ENCODE measurements around the gene COA8. TPM values are rescaled to one million over a fixed set of nuclear protein-coding genes. Genes with fewer than 3 reads are reported as not detected.

COA8 gene
- total and polyA plus RNA-seq, 8 donors: 17.0 to 31.7 (median 26.5) TPM

GRCh38 chr14:103528587-103529382 lies 34.0 kb upstream of the COA8 start, which contains the start of gene TRMT61A:
Gene TRMT61A (plus strand): TSS chr14:103529196. CDS start chr14:103529979, 783 bp downstream.
- no peak for FAIRE-seq
- TF ChIP-seq CTCF (IDR thresholded peaks at IDR 0.05): no peak
- intact Hi-C loops (cut with DNase I): no loop called here
- no peaks in the 10 kb centered on the region for H3K36me3 ChIP-seq
- H3K4me1 ChIP-seq: peaks cover 6 to 32% (median 8%) of the 10 kb centered on the region in 3 donors
- ATAC-seq: peak; percentile 92 to 95 (median 94)
- H3K27ac ChIP-seq: peak within 1 kb of the TSS; percentile 68 to 90 (median 78)
- WGBS, 2 donors: 1 to 2% methylated on average over 68 to 69 of the region's 70 CpGs
- no peaks in the 10 kb centered on the region for H3K27me3 ChIP-seq
- DNase-seq: peak; percentile 93 to 96 (median 94)
- H3K9me3 ChIP-seq: no peaks in the 10 kb centered on the region
- peak within 1 kb of the TSS; percentile 73 to 100 (median 94) for H3K4me3 ChIP-seq

GRCh38 chr14:103529383-103530365 lies 33.1 kb upstream of the COA8 start:
- 40 to 48% methylated on average over 38 to 42 of the region's 42 CpGs for WGBS, 2 donors
- DNase-seq (peak in 2 of 6 donors; percentile 44 to 72), FAIRE-seq (no peak), ATAC-seq (no peak)
- H3K4me1 ChIP-seq: peaks cover 6 to 30% (median 7%) of the 10 kb centered on the region in 3 donors
- no peaks in the 10 kb centered on the region for H3K27me3 ChIP-seq
- no peaks in the 10 kb centered on the region for H3K9me3 ChIP-seq
- TF ChIP-seq CTCF (IDR thresholded peaks at IDR 0.05): no peak
- peak overlapping the region; percentile 68 to 90 (median 78) for H3K27ac ChIP-seq
- intact Hi-C loops (cut with DNase I): no loop called here
- H3K4me3 ChIP-seq: peak overlapping the region; percentile 73 to 100 (median 94)
- H3K36me3 ChIP-seq: no peaks in the 10 kb centered on the region

- Histone ChIP-seq H3K27me3 (no peaks in the 10 kb centered on the region), H3K4me1 (peaks cover 0 to 25% (median 6%) of the 10 kb centered on the region in 3 donors), H3K9me3 (no peaks in the 10 kb centered on the region), H3K36me3 (no peaks in the 10 kb centered on the region), H3K4me3 (peak overlapping the region in 1 of 4 donors; percentile 100), H3K27ac (no peak overlapping the region)
- FAIRE-seq: no peak
- WGBS, 2 donors: 50 to 55% methylated on average over 7 of the region's 7 CpGs
- ATAC-seq: no peak
- intact Hi-C loops (cut with DNase I): no loop called here
- DNase-seq: peak in 2 of 6 donors; percentile 40 to 49
- no peak for TF ChIP-seq CTCF (IDR thresholded peaks at IDR 0.05)
Measured at GRCh38 chr14:103530390-103530789, 32.4 kb upstream of the COA8 start.

- peak in 1 of 6 donors; percentile 50 for DNase-seq
- no peak for FAIRE-seq
- H3K4me1 ChIP-seq: peaks cover 0 to 21% (median 6%) of the 10 kb centered on the region in 3 donors
- no peaks in the 10 kb centered on the region for H3K36me3 ChIP-seq
- H3K9me3 ChIP-seq: no peaks in the 10 kb centered on the region
- TF ChIP-seq CTCF (IDR thresholded peaks at IDR 0.05): no peak
- no peak overlapping the region for H3K4me3 ChIP-seq
- no peak overlapping the region for H3K27ac ChIP-seq
- 81 to 85% methylated on average over 11 of the region's 11 CpGs for WGBS, 2 donors
- no peaks in the 10 kb centered on the region for H3K27me3 ChIP-seq
- no peak for ATAC-seq
- intact Hi-C loops (cut with DNase I): no loop called here
Measured at GRCh38 chr14:103530831-103531230, 31.9 kb upstream of the COA8 start.
